HEK293 (cell line): Measurements from ENCODE around the gene SLC25A13.
A peak's percentile ranks its signal among the peaks of the same experiment; 100 is the strongest.

ENCODE experiments used
- CTCF ChIA-PET: fragments of 350-600 bp; formaldehyde crosslinking; extraction: SDS; loops from one replicate; lab custom pipeline; 2021; ENCODE audit warnings: antibody characterized with exemption; lab: Yijun Ruan, JAX
- POLR2A ChIA-PET: fragments of 300-600 bp; formaldehyde crosslinking; extraction: SDS; loops from one replicate; lab custom pipeline; 2020; ENCODE audit warnings: antibody characterized with exemption, inconsistent platforms; lab: Yijun Ruan, JAX
- H3K27ac ChIP-seq: fragments of 200-500 bp; sonication (Bioruptor generic); 2 replicates; pipeline ENCODE4 v1.5.1; 2014; ENCODE audit warnings: low read depth, low read length, control low read depth, inconsistent platforms; ENCODE audit errors: extremely low read depth
- H3K36me3 ChIP-seq, 2 experiments: fragments of 200-500 bp in 1 of 2; sonication (Bioruptor generic) in 1 of 2; 1 replicate in 1 of 2; 2 replicates in 1 of 2; pipeline ENCODE4 v1.5.1; 2014 to 2017; ENCODE audit warnings: inconsistent platforms in 2 of 2, low read length in 2 of 2; ENCODE audit not compliant: control insufficient read depth in 2 of 2, insufficient read depth in 1 of 2
- H3K4me1 ChIP-seq: fragments of 200-500 bp; sonication (Bioruptor generic); 2 replicates; pipeline ENCODE4 v1.5.1; 2014; ENCODE audit warnings: mild to moderate bottlenecking, low read length, inconsistent platforms; ENCODE audit not compliant: control insufficient read depth, insufficient read depth
- H3K4me3 ChIP-seq: 2 replicates; pipeline ENCODE4 v1.5.1; 2011; ENCODE audit warnings: low read depth, mild to moderate bottlenecking, control low read depth, low read length, moderate library complexity
- H3K9me3 ChIP-seq: fragments of 200-500 bp; sonication (Bioruptor generic); 2 replicates; pipeline ENCODE4 v1.5.1; 2014; ENCODE audit warnings: low read depth, low read length, inconsistent platforms; ENCODE audit not compliant: control insufficient read depth, insufficient read depth
- KLF8 ChIP-seq: fragments of 450-650 bp; formaldehyde crosslinking; IDR thresholded peaks from 2 replicates; pipeline ENCODE4 v1.5.1; 2016; ENCODE audit warnings: missing biosample characterization, missing genetic modification characterization
- MZF1 ChIP-seq: fragments of 450-650 bp; formaldehyde crosslinking; IDR thresholded peaks from 2 replicates; pipeline ENCODE4 v1.5.1; 2017; ENCODE audit warnings: missing biosample characterization, missing genetic modification characterization, borderline replicate concordance
- SP7 ChIP-seq: fragments of 450-650 bp; formaldehyde crosslinking; IDR thresholded peaks from 2 replicates; pipeline ENCODE4 v1.5.1; 2016; ENCODE audit warnings: missing biosample characterization, missing genetic modification characterization
- ZFHX2 ChIP-seq: fragments of 450-650 bp; formaldehyde crosslinking; conservative IDR thresholded peaks from 2 replicates; pipeline ENCODE4 v1.5.1; 2016; ENCODE audit warnings: missing biosample characterization, missing genetic modification characterization
- ZFP3 ChIP-seq: fragments of 450-650 bp; formaldehyde crosslinking; IDR thresholded peaks from 2 replicates; pipeline ENCODE4 v1.5.1; 2016; ENCODE audit warnings: low read depth, missing biosample characterization, missing genetic modification characterization
- ZFP41 ChIP-seq: fragments of 450-650 bp; formaldehyde crosslinking; IDR thresholded peaks from 2 replicates; pipeline ENCODE4 v1.5.1; 2016; ENCODE audit warnings: missing biosample characterization, missing genetic modification characterization, borderline replicate concordance
- ZNF202 ChIP-seq: fragments of 450-650 bp; formaldehyde crosslinking; IDR thresholded peaks from 2 replicates; pipeline ENCODE4 v1.5.1; 2016; ENCODE audit warnings: missing biosample characterization, missing genetic modification characterization, borderline replicate concordance
- ZNF223 ChIP-seq: fragments of 450-650 bp; formaldehyde crosslinking; IDR thresholded peaks from 2 replicates; pipeline ENCODE4 v1.5.1; 2016; ENCODE audit warnings: missing biosample characterization, missing genetic modification characterization
- ZNF239 ChIP-seq: fragments of 450-650 bp; formaldehyde crosslinking; IDR thresholded peaks from 2 replicates; pipeline ENCODE4 v1.5.1; 2016; ENCODE audit warnings: missing biosample characterization, missing genetic modification characterization
- ZNF391 ChIP-seq: fragments of 450-650 bp; formaldehyde crosslinking; IDR thresholded peaks from 2 replicates; pipeline ENCODE4 v1.5.1; 2016; ENCODE audit warnings: low read depth, missing biosample characterization, missing genetic modification characterization, borderline replicate concordance
- ZNF488 ChIP-seq: fragments of 450-650 bp; formaldehyde crosslinking; IDR thresholded peaks from 2 replicates; pipeline ENCODE4 v1.5.1; 2016; ENCODE audit warnings: missing biosample characterization, missing genetic modification characterization
- ZNF514 ChIP-seq: fragments of 450-650 bp; formaldehyde crosslinking; IDR thresholded peaks from 2 replicates; pipeline ENCODE4 v1.5.1; 2016; ENCODE audit warnings: missing biosample characterization, missing genetic modification characterization
- ZNF530 ChIP-seq: fragments of 450-650 bp; formaldehyde crosslinking; IDR thresholded peaks from 2 replicates; pipeline ENCODE4 v1.5.1; 2016; ENCODE audit warnings: low read depth, missing biosample characterization, missing genetic modification characterization
- ZNF544 ChIP-seq: fragments of 450-650 bp; formaldehyde crosslinking; IDR thresholded peaks from 2 replicates; pipeline ENCODE4 v1.5.0; 2017; ENCODE audit warnings: missing biosample characterization, missing genetic modification characterization
- ZNF623 ChIP-seq: fragments of 450-650 bp; formaldehyde crosslinking; IDR thresholded peaks from 2 replicates; pipeline ENCODE4 v1.5.1; 2016; ENCODE audit warnings: missing biosample characterization, missing genetic modification characterization
- ZNF654 ChIP-seq: fragments of 450-650 bp; formaldehyde crosslinking; IDR thresholded peaks from 2 replicates; pipeline ENCODE4 v1.5.1; 2016; ENCODE audit warnings: low read depth, missing biosample characterization, missing genetic modification characterization
- ZNF664 ChIP-seq: fragments of 450-650 bp; formaldehyde crosslinking; IDR thresholded peaks from 2 replicates; pipeline ENCODE4 v1.5.1; 2016; ENCODE audit warnings: missing biosample characterization, missing genetic modification characterization
- TF ChIP-seq, protein P1 (sequence below): fragments of 450-650 bp; formaldehyde crosslinking; optimal IDR thresholded peaks from 2 replicates; pipeline ENCODE3; 2016; ENCODE audit warnings: missing biosample characterization, mild to moderate bottlenecking, missing genetic modification characterization
- TF ChIP-seq, protein P2 (sequence below): fragments of 450-650 bp; formaldehyde crosslinking; IDR thresholded peaks from 2 replicates; pipeline ENCODE4 v1.5.1; 2016; ENCODE audit warnings: missing biosample characterization, missing genetic modification characterization
- TF ChIP-seq, protein P3 (sequence below): fragments of 450-650 bp; formaldehyde crosslinking; conservative IDR thresholded peaks from 2 replicates; pipeline ENCODE4 v1.5.1; 2016; ENCODE audit warnings: low read depth, missing biosample characterization, missing genetic modification characterization
- TF ChIP-seq, protein P4 (sequence below): fragments of 450-650 bp; formaldehyde crosslinking; IDR thresholded peaks from 2 replicates; pipeline ENCODE4 v1.5.1; 2016; ENCODE audit warnings: missing biosample characterization, missing genetic modification characterization

The SLC25A13 gene

DNA sequence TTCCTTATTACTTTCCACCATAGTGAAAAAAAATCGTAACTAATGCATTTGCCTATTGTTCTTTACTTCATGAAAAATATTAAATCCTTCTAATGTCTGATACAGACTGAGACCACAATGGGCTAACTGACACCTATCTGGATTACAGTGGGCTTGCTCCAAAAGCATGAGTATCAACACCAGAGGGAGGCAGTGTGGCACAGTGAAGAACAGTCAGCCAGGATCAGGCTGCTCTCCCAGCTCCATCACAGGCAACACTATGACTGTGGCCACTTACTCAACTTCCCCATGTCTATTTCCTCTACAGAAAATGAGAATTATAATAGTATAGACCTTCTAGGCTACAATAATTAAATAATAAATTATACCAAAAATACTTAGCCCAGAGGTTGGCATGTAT is 97.2 kb downstream of the SLC25A13 start:
- TF ChIP-seq ZNF391 (no peak), ZNF654 (tag by site-specific recombination) (peak; percentile 35)
- CTCF ChIA-PET: interaction anchor here (0.7 to 1.1 kb wide), 4 partner anchors 11 to 803 kb away, joined by 3 to 4 read pairs (median 4); no protein-coding TSS in a partner anchor
- H3K9me3 ChIP-seq: no peaks in the 10 kb centered on the region
- no peaks in the 10 kb centered on the region for H3K4me1 ChIP-seq
- peaks cover 0 to 3% of the 10 kb centered on the region in 2 experiments; a peak in 1 of 3 replicates for H3K36me3 ChIP-seq
- POLR2A ChIA-PET: no interaction called here
- no peak overlapping the region for H3K4me3 ChIP-seq
- H3K27ac ChIP-seq: no peak overlapping the region

GRCh38 chr7:96224073-96224472 is 97.8 kb downstream of the SLC25A13 start:
- Histone ChIP-seq H3K36me3 (no peaks in the 10 kb centered on the region), H3K9me3 (no peaks in the 10 kb centered on the region), H3K27ac (no peak overlapping the region), H3K4me1 (no peaks in the 10 kb centered on the region), H3K4me3 (no peak overlapping the region)
- ChIA-PET POLR2A (no interaction called here), CTCF (interaction anchor here (0.6 to 1.5 kb wide), 5 partner anchors 9 to 1298 kb away, joined by 3 to 6 read pairs (median 3); no protein-coding TSS in a partner anchor)
- TF ChIP-seq SP7 (tag by site-specific recombination): no peak
- TF ChIP-seq MZF1 (tag by site-specific recombination): no peak
- TF ChIP-seq ZNF514 (tag by site-specific recombination): no peak
- no peak for TF ChIP-seq ZFP41
- TF ChIP-seq ZFP3: no peak
- TF ChIP-seq ZNF623 (tag by site-specific recombination): no peak

GRCh38 chr7:96221888-96222287 is 100.0 kb downstream of the SLC25A13 start:
- ChIA-PET CTCF (interaction anchor here (0.6 to 0.7 kb wide), 2 partner anchors 126 to 172 kb away, joined by 3 read pairs; no protein-coding TSS in a partner anchor), POLR2A (no interaction called here)
- Histone ChIP-seq H3K27ac (no peak overlapping the region), H3K4me1 (no peaks in the 10 kb centered on the region), H3K9me3 (no peaks in the 10 kb centered on the region), H3K4me3 (no peak overlapping the region), H3K36me3 (no peaks in the 10 kb centered on the region)
- TF ChIP-seq ZNF223 (no peak), ZNF664 (tag by site-specific recombination) (no peak), ZNF488 (tag by site-specific recombination) (no peak), ZNF202 (no peak), ZNF544 (tag by site-specific recombination) (no peak), KLF8 (tag by site-specific recombination) (no peak), ZFHX2 (tag by site-specific recombination) (no peak), ZNF530 (tag by site-specific recombination) (no peak), ZNF391 (no peak), ZNF239 (tag by site-specific recombination) (no peak)
- TF ChIP-seq, protein P1, sequence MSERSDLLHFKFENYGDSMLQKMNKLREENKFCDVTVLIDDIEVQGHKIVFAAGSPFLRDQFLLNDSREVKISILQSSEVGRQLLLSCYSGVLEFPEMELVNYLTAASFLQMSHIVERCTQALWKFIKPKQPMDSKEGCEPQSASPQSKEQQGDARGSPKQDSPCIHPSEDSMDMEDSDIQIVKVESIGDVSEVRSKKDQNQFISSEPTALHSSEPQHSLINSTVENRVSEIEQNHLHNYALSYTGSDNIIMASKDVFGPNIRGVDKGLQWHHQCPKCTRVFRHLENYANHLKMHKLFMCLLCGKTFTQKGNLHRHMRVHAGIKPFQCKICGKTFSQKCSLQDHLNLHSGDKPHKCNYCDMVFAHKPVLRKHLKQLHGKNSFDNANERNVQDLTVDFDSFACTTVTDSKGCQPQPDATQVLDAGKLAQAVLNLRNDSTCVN (tag by site-specific recombination): no peak
- TF ChIP-seq, protein P2, sequence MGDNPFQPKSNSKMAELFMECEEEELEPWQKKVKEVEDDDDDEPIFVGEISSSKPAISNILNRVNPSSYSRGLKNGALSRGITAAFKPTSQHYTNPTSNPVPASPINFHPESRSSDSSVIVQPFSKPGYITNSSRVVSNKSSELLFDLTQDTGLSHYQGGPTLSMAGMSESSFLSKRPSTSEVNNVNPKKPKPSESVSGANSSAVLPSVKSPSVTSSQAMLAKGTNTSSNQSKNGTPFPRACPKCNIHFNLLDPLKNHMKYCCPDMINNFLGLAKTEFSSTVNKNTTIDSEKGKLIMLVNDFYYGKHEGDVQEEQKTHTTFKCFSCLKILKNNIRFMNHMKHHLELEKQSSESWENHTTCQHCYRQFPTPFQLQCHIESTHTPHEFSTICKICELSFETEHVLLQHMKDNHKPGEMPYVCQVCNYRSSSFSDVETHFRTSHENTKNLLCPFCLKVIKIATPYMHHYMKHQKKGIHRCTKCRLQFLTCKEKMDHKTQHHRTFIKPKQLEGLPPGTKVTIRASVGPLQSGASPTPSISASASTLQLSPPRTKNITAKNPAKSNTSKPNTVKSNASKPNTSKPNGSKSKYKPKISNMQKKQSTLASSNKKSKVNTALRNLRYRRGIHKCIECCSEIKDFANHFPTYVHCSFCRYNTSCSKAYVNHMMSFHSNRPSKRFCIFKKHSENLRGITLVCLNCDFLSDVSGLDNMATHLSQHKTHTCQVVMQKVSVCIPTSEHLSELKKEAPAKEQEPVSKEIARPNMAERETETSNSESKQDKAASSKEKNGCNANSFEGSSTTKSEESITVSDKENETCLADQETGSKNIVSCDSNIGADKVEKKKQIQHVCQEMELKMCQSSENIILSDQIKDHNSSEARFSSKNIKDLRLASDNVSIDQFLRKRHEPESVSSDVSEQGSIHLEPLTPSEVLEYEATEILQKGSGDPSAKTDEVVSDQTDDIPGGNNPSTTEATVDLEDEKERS: no peak
- TF ChIP-seq, protein P3, sequence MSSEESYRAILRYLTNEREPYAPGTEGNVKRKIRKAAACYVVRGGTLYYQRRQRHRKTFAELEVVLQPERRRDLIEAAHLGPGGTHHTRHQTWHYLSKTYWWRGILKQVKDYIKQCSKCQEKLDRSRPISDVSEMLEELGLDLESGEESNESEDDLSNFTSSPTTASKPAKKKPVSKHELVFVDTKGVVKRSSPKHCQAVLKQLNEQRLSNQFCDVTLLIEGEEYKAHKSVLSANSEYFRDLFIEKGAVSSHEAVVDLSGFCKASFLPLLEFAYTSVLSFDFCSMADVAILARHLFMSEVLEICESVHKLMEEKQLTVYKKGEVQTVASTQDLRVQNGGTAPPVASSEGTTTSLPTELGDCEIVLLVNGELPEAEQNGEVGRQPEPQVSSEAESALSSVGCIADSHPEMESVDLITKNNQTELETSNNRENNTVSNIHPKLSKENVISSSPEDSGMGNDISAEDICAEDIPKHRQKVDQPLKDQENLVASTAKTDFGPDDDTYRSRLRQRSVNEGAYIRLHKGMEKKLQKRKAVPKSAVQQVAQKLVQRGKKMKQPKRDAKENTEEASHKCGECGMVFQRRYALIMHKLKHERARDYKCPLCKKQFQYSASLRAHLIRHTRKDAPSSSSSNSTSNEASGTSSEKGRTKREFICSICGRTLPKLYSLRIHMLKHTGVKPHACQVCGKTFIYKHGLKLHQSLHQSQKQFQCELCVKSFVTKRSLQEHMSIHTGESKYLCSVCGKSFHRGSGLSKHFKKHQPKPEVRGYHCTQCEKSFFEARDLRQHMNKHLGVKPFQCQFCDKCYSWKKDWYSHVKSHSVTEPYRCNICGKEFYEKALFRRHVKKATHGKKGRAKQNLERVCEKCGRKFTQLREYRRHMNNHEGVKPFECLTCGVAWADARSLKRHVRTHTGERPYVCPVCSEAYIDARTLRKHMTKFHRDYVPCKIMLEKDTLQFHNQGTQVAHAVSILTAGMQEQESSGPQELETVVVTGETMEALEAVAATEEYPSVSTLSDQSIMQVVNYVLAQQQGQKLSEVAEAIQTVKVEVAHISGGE (tag by site-specific recombination): no peak
- TF ChIP-seq, protein P4, sequence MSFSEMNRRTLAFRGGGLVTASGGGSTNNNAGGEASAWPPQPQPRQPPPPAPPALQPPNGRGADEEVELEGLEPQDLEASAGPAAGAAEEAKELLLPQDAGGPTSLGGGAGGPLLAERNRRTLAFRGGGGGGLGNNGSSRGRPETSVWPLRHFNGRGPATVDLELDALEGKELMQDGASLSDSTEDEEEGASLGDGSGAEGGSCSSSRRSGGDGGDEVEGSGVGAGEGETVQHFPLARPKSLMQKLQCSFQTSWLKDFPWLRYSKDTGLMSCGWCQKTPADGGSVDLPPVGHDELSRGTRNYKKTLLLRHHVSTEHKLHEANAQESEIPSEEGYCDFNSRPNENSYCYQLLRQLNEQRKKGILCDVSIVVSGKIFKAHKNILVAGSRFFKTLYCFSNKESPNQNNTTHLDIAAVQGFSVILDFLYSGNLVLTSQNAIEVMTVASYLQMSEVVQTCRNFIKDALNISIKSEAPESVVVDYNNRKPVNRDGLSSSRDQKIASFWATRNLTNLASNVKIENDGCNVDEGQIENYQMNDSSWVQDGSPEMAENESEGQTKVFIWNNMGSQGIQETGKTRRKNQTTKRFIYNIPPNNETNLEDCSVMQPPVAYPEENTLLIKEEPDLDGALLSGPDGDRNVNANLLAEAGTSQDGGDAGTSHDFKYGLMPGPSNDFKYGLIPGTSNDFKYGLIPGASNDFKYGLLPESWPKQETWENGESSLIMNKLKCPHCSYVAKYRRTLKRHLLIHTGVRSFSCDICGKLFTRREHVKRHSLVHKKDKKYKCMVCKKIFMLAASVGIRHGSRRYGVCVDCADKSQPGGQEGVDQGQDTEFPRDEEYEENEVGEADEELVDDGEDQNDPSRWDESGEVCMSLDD: no peak
